ENCODE results near the gene MPP1. TPM values are rescaled to one million over a fixed set of nuclear protein-coding genes. Genes with fewer than 3 reads are reported as not detected.
A peak's percentile ranks its signal among the peaks of the same experiment; 100 is the strongest.

Gene MPP1
- total RNA-seq (10 to 100 TPM; 17.7 to 73.2 (median 39.1) TPM), polyA plus RNA-seq (10 to 100 TPM; 18.5 to 20.9 TPM)
- long read RNA-seq, donor 1, transcript MPP1-202 (12 exons, 2,042 nt), result major isoform, 38 of 42 reads
- long read RNA-seq, donor 1, partial matches to known transcripts, result 1 of 42 reads
- long read RNA-seq, donor 1, other reads (novel, unspliced or antisense), result 2 of 42 reads
- long read RNA-seq, donor 2, transcript MPP1-202 (12 exons, 2,042 nt), result major isoform, 162 of 181 reads
- long read RNA-seq, donor 2, partial matches to known transcripts, result 3 of 181 reads
- long read RNA-seq, donor 2, other reads (novel, unspliced or antisense), result 13 of 181 reads
- long read RNA-seq, donor 3, transcript MPP1-202 (12 exons, 2,042 nt), result major isoform, 37 of 43 reads
- long read RNA-seq, donor 3, partial matches to known transcripts, result 2 of 43 reads
- long read RNA-seq, donor 3, other reads (novel, unspliced or antisense), result 3 of 43 reads

GRCh38 chrX:154804957-154805695, at the start of gene MPP1:
MPP1 (minus strand) TSS chrX:154805485; CDS start chrX:154805373, 112 bp downstream.
- 0 to 44% (median 13%) methylated on average over 25 to 65 of the region's 65 CpGs for WGBS, 4 donors
- Histone ChIP-seq H3K4me1 (peaks cover 0 to 15% (median 4%) of the 10 kb centered on the region in 12 donors), H3K36me3 (no peaks in the 10 kb centered on the region), H3K27me3 (peaks cover 0 to 14% (median 0%) of the 10 kb centered on the region in 9 donors), H3K4me3 (peak within 1 kb of the TSS; percentile 43 to 93 (median 69)), H3K9me3 (no peaks in the 10 kb centered on the region), H3K27ac (peak within 1 kb of the TSS; percentile 1 to 88 (median 71))
- ATAC-seq (peak; percentile 95 to 99 (median 99)), DNase-seq (peak; percentile 74 to 86 (median 77))
- TF ChIP-seq CTCF (IDR thresholded peaks at IDR 0.05) (no peak), POLR2A (IDR thresholded peaks at IDR 0.05) (peak in 1 of 2 donors; percentile 64)
- intact Hi-C loops (cut with DNase I), result loop anchor here in 1 of 10 donors (2.0 kb wide), 1 partner anchor 42 kb away; the partner anchor contains the start of gene DKC1

GRCh38 chrX:154850957-154851611, 45.8 kb upstream of the MPP1 start:
- Histone ChIP-seq H3K9me3 (peaks cover 0 to 13% (median 0%) of the 10 kb centered on the region in 12 donors), H3K27me3 (no peaks in the 10 kb centered on the region), H3K4me1 (no peaks in the 10 kb centered on the region), H3K4me3 (no peak overlapping the region), H3K27ac (no peak overlapping the region), H3K36me3 (peaks cover 0 to 12% (median 0%) of the 10 kb centered on the region in 9 donors)
- DNase-seq, result no peak
- no peak for ATAC-seq
- intact Hi-C loops (cut with DNase I), result no loop called here
- WGBS, 4 donors, result 90 to 100% (median 93%) methylated on average over 1 of the region's 1 CpG
- no peak for TF ChIP-seq POLR2A (IDR thresholded peaks at IDR 0.05)
- no peak for TF ChIP-seq CTCF (IDR thresholded peaks at IDR 0.05)

GRCh38 chrX:154840856-154841255, 35.6 kb upstream of the MPP1 start:
- no peaks in the 10 kb centered on the region for H3K9me3 ChIP-seq
- H3K36me3 ChIP-seq, result peaks cover 0 to 5% (median 0%) of the 10 kb centered on the region in 9 donors
- 89 to 95% (median 93%) methylated on average over 2 of the region's 2 CpGs for WGBS, 4 donors
- no peak overlapping the region for H3K4me3 ChIP-seq
- no peak overlapping the region for H3K27ac ChIP-seq
- TF ChIP-seq CTCF (IDR thresholded peaks at IDR 0.05), result peak in 11 of 12 donors; percentile 18 to 55 (median 40)
- TF ChIP-seq POLR2A (IDR thresholded peaks at IDR 0.05), result no peak
- H3K4me1 ChIP-seq, result no peaks in the 10 kb centered on the region
- ATAC-seq (peak in 2 of 4 donors; percentile 50 to 57), DNase-seq (no peak)
- intact Hi-C loops (cut with DNase I), result loop anchor here in 1 of 10 donors (5.0 kb wide), 1 partner anchor 89 kb away; the partner anchor contains the start of gene GAB3
- H3K27me3 ChIP-seq, result no peaks in the 10 kb centered on the region
